Measurements from ENCODE around the gene RPS19.

DNA sequence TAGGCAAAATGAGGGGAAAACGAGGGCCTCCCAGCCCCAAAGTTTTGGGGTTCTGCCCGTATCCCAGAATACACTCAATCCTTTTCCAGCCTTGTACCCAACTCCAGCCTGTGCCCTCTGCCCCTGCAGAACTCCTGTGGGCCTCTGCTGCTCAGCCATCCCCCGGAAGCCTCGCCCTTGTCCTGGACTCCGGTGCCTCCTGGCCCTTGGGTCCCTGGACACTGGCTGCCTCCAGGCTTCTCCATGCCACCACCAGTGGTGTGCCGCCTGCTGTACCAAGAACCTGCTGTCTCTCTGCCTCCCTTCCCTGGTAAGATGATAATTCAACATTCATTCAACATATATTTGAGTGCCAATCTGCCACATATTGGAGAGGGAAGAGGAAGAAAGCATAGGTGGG lies 11.4 kb upstream of the RPS19 start:
- TF ChIP-seq SUZ12 (IDR thresholded peaks at IDR 0.05; ENCODE audit: extremely low read depth, insufficient read depth, insufficient read length) (no peak), ZNF274 (IDR thresholded peaks at IDR 0.05; ENCODE audit: low read depth, low read length) (no peak), YY1 (IDR thresholded peaks at IDR 0.05; ENCODE audit: insufficient read depth, insufficient read length) (no peak)
